ENCODE measurements around the gene SNRPA.

DNA sequence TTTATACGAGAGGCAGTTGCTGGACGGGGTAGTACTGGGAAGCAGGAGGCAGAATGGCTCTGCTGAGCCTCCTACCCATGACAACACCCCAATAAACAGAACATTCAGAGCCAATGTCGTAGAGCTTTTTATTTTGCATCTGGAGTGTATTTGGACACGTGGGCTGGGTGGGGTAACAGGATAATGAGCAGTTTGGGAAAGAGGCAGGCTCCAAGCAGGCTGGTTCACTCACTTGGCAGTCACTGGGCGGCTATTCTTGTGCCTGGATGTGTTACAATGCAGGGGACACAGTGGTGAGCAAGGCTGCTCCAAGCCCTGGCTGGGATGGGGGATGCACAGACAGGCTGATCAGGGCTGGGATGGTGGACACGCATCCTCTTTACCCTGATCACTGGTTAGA lies 10.3 kb upstream of the SNRPA start:
- TF ChIP-seq CTCF (IDR thresholded peaks at IDR 0.05; ENCODE audit: poor library complexity) (no peak), EZH2phosphoT487 (IDR thresholded peaks at IDR 0.05; ENCODE audit: low read depth, severe bottlenecking, unreplicated experiment) (no peak)
